Neuronal stem cell (in vitro differentiated cells): ENCODE results near the gene RHOU.

Experiments used
- DNase-seq: peaks from one replicate; pipeline ENCODE4 v3.0.0-alpha.2; 2013; ENCODE audit warnings: low spot score
- H2AFZ ChIP-seq: one replicate; pipeline ENCODE4 v1.6.1; 2013; ENCODE audit warnings: mild to moderate bottlenecking, low read length, inconsistent platforms
- H2AK5ac ChIP-seq: 2 replicates; pipeline ENCODE4 v1.6.1; 2013; ENCODE audit warnings: low read depth, mild to moderate bottlenecking, inconsistent platforms, low read length, moderate library complexity, mixed read lengths
- H2BK120ac ChIP-seq: 2 replicates; pipeline ENCODE4 v1.6.1; 2013; ENCODE audit warnings: low read depth, mild to moderate bottlenecking, inconsistent platforms, low read length, moderate library complexity, mixed read lengths
- H2BK12ac ChIP-seq: one replicate; pipeline ENCODE4 v1.6.1; 2013; ENCODE audit warnings: low read length, inconsistent platforms
- H2BK15ac ChIP-seq: 2 replicates; pipeline ENCODE4 v1.6.1; 2013; ENCODE audit warnings: mild to moderate bottlenecking, low read length, inconsistent platforms, mixed read lengths
- H2BK5ac ChIP-seq: one replicate; pipeline ENCODE4 v1.6.1; 2013; ENCODE audit warnings: inconsistent platforms, mild to moderate bottlenecking, low read length, moderate library complexity
- H3K14ac ChIP-seq: one replicate; pipeline ENCODE4 v1.6.1; 2013; ENCODE audit warnings: low read length, inconsistent platforms
- H3K18ac ChIP-seq: 2 replicates; pipeline ENCODE4 v1.6.1; 2013; ENCODE audit warnings: low read length, inconsistent platforms
- H3K23ac ChIP-seq: 2 replicates; pipeline ENCODE4 v1.6.1; 2013; ENCODE audit warnings: low read depth, mild to moderate bottlenecking, mixed read lengths, low read length, inconsistent platforms; ENCODE audit not compliant: poor library complexity
- H3K27ac ChIP-seq: replicated peaks from 3 replicates; pipeline ENCODE4 v1.5.1; 2013; ENCODE audit warnings: low read length, inconsistent platforms
- H3K27me3 ChIP-seq, 3 experiments: 2 replicates each; pipeline ENCODE4 v1.6.1; 2013; ENCODE audit warnings: low read length in 3 of 3, mild to moderate bottlenecking in 2 of 3, inconsistent platforms in 1 of 3, low read depth in 1 of 3, mixed read lengths in 1 of 3, moderate library complexity in 1 of 3; ENCODE audit not compliant: control insufficient read depth in 3 of 3, insufficient read depth in 3 of 3
- H3K36me3 ChIP-seq, 2 donors: replicated peaks in 1 of 2; 2 replicates each; pipeline ENCODE4 v1.6.1; 2013; ENCODE audit warnings: low read length in 2 of 2; ENCODE audit not compliant: control insufficient read depth in 2 of 2, insufficient read depth in 2 of 2
- H3K4ac ChIP-seq: 2 replicates; pipeline ENCODE4 v1.6.1; 2013; ENCODE audit warnings: inconsistent platforms, mild to moderate bottlenecking, low read length, moderate library complexity
- H3K4me1 ChIP-seq, 2 donors: 1 replicate in 1 of 2; 2 replicates in 1 of 2; pipeline ENCODE4 v1.6.1; 2013; ENCODE audit warnings: low read length in 2 of 2, low read depth in 1 of 2; ENCODE audit not compliant: control insufficient read depth in 2 of 2, insufficient read depth in 1 of 2
- H3K4me2 ChIP-seq: one replicate; pipeline ENCODE4 v1.6.1; 2013; ENCODE audit warnings: mild to moderate bottlenecking, low read length, inconsistent platforms; ENCODE audit not compliant: insufficient read depth, poor library complexity, severe bottlenecking
- H3K4me3 ChIP-seq, 2 donors: 2 replicates each; pipeline ENCODE4 v1.5.1; 2013; ENCODE audit warnings: low read length in 2 of 2, mild to moderate bottlenecking in 2 of 2, inconsistent platforms in 1 of 2, moderate library complexity in 1 of 2
- H3K79me1 ChIP-seq: one replicate; pipeline ENCODE4 v1.6.1; 2013; ENCODE audit warnings: low read depth, mild to moderate bottlenecking, inconsistent platforms, low read length, moderate library complexity
- H3K9ac ChIP-seq: one replicate; pipeline ENCODE4 v1.6.1; 2013; ENCODE audit warnings: mild to moderate bottlenecking, low read depth, low read length, inconsistent platforms; ENCODE audit not compliant: poor library complexity
- H3K9me3 ChIP-seq, 2 donors: replicated peaks in 1 of 2; 2 replicates each; pipeline versions ENCODE3 to v1.6.1; 2013; ENCODE audit warnings: low read length in 2 of 2, mild to moderate bottlenecking in 2 of 2, inconsistent platforms in 1 of 2, low read depth in 1 of 2, mixed read lengths in 1 of 2, moderate library complexity in 1 of 2; ENCODE audit not compliant: control insufficient read depth in 2 of 2, insufficient read depth in 1 of 2
- H4K8ac ChIP-seq: one replicate; pipeline ENCODE4 v1.6.1; 2013; ENCODE audit warnings: low read depth, mild to moderate bottlenecking, inconsistent platforms, low read length, moderate library complexity
- H4K91ac ChIP-seq: one replicate; pipeline ENCODE4 v1.6.1; 2013; ENCODE audit warnings: low read length, low read depth, mild to moderate bottlenecking, inconsistent platforms; ENCODE audit not compliant: poor library complexity
- WGBS, 2 donors: extraction: QIAGEN DNeasy Blood & Tissue Kit; methylation state at CpG; one replicate each; pipeline ENCODE4 v1.1.7; 2013; ENCODE audit warnings: missing lambda C conversion rate in 2 of 2, mixed read lengths in 1 of 2; ENCODE audit not compliant: insufficient read length in 2 of 2, insufficient replicate concordance in 1 of 2; ENCODE audit errors: extremely low coverage in 2 of 2; 5-methylcytosine and 5-hydroxymethylcytosine counted together

RHOU gene

DNA sequence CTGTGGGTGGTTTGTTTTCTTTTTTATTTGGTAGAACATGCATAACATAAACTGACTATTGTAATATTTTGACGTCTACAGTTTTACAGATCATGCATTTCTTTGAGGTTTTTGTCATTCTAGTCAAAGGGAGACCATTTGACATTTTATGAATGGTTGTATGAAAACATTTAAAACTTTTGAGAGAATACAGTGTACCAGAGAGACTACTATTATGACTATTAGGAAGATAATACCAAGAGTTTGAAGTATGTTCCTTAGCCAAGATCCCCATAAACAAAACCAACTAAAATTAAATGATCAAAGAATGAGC lies 37.3 kb upstream of the RHOU start:
- H3K4me3 ChIP-seq: no peak overlapping the region
- H2AFZ ChIP-seq: no peak overlapping the region
- no peak overlapping the region for H3K23ac ChIP-seq
- no CpG with 5 or more reads among the region's 1 CpG for WGBS, 2 donors
- no peak overlapping the region for H3K4me2 ChIP-seq
- H3K27ac ChIP-seq: no peak overlapping the region
- H4K8ac ChIP-seq: no peak overlapping the region
- no peak overlapping the region for H3K18ac ChIP-seq
- no peak for DNase-seq
- no peaks in the 10 kb centered on the region for H3K4me1 ChIP-seq
- H2BK12ac ChIP-seq: no peak overlapping the region
- no peak overlapping the region for H2BK5ac ChIP-seq
- no peaks in the 10 kb centered on the region for H3K27me3 ChIP-seq
- H4K91ac ChIP-seq: no peak overlapping the region
- H3K4ac ChIP-seq: no peak overlapping the region
- H3K9me3 ChIP-seq: no peaks in the 10 kb centered on the region
- H2AK5ac ChIP-seq: no peak overlapping the region
- H3K79me1 ChIP-seq: no peaks in the 10 kb centered on the region
- H2BK120ac ChIP-seq: no peak overlapping the region
- no peak overlapping the region for H3K9ac ChIP-seq
- no peaks in the 10 kb centered on the region for H3K36me3 ChIP-seq
- H3K14ac ChIP-seq: no peak overlapping the region
- no peak overlapping the region for H2BK15ac ChIP-seq

DNA sequence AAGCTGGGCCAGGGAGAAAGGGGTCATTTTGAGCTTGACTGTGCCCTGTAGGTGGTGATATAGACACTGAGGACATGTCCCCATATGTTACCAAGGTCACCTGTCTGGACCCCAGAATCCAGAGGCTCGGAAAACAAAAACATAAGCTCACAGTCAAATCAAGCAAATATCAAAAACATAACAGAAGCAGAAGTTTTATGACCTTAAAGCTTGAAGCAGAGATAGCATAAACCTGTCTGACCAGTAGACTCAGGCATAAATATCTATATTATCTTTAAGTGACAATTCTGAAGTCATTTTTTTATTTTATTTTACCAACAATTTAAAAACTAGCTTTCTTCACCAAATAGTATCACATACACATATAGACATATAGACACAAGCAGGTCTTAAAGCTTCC lies 32.8 kb upstream of the RHOU start:
- Histone ChIP-seq H2AFZ (no peak overlapping the region), H3K4me2 (no peak overlapping the region), H3K4ac (no peak overlapping the region), H4K91ac (no peak overlapping the region), H3K27me3 (no peaks in the 10 kb centered on the region), H3K23ac (no peak overlapping the region), H2BK15ac (no peak overlapping the region), H3K27ac (no peak overlapping the region), H3K36me3 (no peaks in the 10 kb centered on the region), H3K4me3 (no peak overlapping the region), H4K8ac (no peak overlapping the region), H3K9ac (no peak overlapping the region), H3K9me3 (no peaks in the 10 kb centered on the region), H3K14ac (no peak overlapping the region), H3K18ac (no peak overlapping the region), H2BK120ac (no peak overlapping the region), H3K4me1 (no peaks in the 10 kb centered on the region), H3K79me1 (no peaks in the 10 kb centered on the region), H2AK5ac (no peak overlapping the region), H2BK5ac (no peak overlapping the region), H2BK12ac (no peak overlapping the region)
- DNase-seq: no peak
- WGBS, 2 donors: no CpG with 5 or more reads among the region's 1 CpG

DNA sequence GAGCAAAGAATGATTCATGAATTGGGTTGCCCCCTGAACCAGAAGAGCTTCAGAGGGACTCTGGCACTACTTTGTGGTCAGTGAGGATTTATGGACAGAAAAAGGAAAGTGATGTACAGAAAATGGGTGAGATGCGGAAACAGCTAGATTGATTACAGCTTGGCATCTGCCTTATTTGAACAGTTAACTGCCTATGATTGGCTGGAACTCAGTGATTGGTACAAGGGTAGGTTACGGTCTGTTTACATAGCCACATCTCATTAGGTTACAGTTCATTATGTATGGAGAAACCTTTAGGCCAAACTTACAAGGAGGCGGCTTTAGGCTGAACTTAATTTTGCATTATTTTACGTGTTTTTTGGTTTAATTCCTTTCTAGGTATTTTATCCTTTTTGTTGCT lies 29.0 kb upstream of the RHOU start:
- H3K18ac ChIP-seq: no peak overlapping the region
- H4K8ac ChIP-seq: no peak overlapping the region
- no peak overlapping the region for H2BK120ac ChIP-seq
- no peak overlapping the region for H3K4ac ChIP-seq
- no peak for DNase-seq
- no peak overlapping the region for H3K9ac ChIP-seq
- no peaks in the 10 kb centered on the region for H3K4me1 ChIP-seq
- no peaks in the 10 kb centered on the region for H3K79me1 ChIP-seq
- H3K4me2 ChIP-seq: no peak overlapping the region
- no peaks in the 10 kb centered on the region for H3K36me3 ChIP-seq
- H3K27me3 ChIP-seq: no peaks in the 10 kb centered on the region
- H4K91ac ChIP-seq: no peak overlapping the region
- H3K23ac ChIP-seq: no peak overlapping the region
- WGBS, 2 donors: no CpG with 5 or more reads among the region's 4 CpGs
- no peak overlapping the region for H2AFZ ChIP-seq
- no peak overlapping the region for H2BK15ac ChIP-seq
- no peak overlapping the region for H2BK12ac ChIP-seq
- H2AK5ac ChIP-seq: no peak overlapping the region
- no peak overlapping the region for H3K4me3 ChIP-seq
- no peak overlapping the region for H3K27ac ChIP-seq
- H3K9me3 ChIP-seq: no peaks in the 10 kb centered on the region
- no peak overlapping the region for H2BK5ac ChIP-seq
- H3K14ac ChIP-seq: no peak overlapping the region

DNA sequence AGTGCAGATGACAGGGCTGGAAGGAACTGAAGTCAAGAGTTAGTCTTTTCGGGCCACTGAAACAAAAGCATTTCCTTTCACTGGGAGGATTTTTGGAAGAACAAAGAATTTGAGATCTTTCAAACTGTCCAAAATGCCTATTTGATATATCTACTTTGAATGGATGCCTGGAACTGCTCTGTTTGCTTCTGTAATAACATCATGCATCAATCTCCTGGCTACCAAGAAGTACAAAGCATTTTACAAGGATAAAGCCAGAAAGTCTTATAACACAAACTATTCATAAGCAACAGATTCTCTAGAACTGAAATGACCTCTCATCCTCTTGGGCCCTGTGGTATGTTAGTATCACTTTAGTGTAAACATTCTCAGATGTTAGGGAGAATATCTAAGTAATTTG lies 18.2 kb upstream of the RHOU start:
- Histone ChIP-seq H2BK12ac (no peak overlapping the region), H4K91ac (no peak overlapping the region), H2BK120ac (no peak overlapping the region), H3K4ac (no peak overlapping the region), H3K9ac (no peak overlapping the region), H3K4me3 (no peak overlapping the region), H3K27me3 (no peaks in the 10 kb centered on the region), H3K79me1 (no peaks in the 10 kb centered on the region), H2BK15ac (no peak overlapping the region), H3K36me3 (no peaks in the 10 kb centered on the region), H3K18ac (no peak overlapping the region), H3K9me3 (peaks cover 0 to 1% of the 10 kb centered on the region in 2 donors), H4K8ac (no peak overlapping the region), H3K4me2 (no peak overlapping the region), H3K23ac (no peak overlapping the region), H3K14ac (no peak overlapping the region), H3K4me1 (no peaks in the 10 kb centered on the region), H2AFZ (no peak overlapping the region), H2AK5ac (no peak overlapping the region), H2BK5ac (no peak overlapping the region), H3K27ac (no peak overlapping the region)
- DNase-seq: no peak
- WGBS, 2 donors: no CpG with 5 or more reads among the region's 1 CpG
